ENCODE measurements around the gene DMXL1. TPM values are rescaled to one million over a fixed set of nuclear protein-coding genes. Genes with fewer than 3 reads are reported as not detected.

The DMXL1 gene
- total RNA-seq, 1 donor from 2014 or later, result 45.5 TPM

- no peaks in the 10 kb centered on the region for H3K27me3 ChIP-seq
- Mint-ChIP-seq H3K27me3 (ENCODE audit: insufficient read depth, low read depth) (no peaks in the 10 kb centered on the region), H3K36me3 (peaks cover 2% of the 10 kb centered on the region), H3K27ac (no peak overlapping the region), H3K4me3 (no peak overlapping the region), H3K4me1 (peaks cover 22% of the 10 kb centered on the region), H3K9me3 (no peaks in the 10 kb centered on the region)
- no peak overlapping the region for H2AFZ ChIP-seq (replicated peaks)
- H4K20me1 ChIP-seq (ENCODE audit: low read depth), result no peaks in the 10 kb centered on the region
- no peak overlapping the region for H3K27ac ChIP-seq
- no peak overlapping the region for H3K4me2 ChIP-seq
- H3K9me3 ChIP-seq (ENCODE audit: low read depth), result peaks cover 5% of the 10 kb centered on the region
- H3K4me1 ChIP-seq, result peaks cover 14% of the 10 kb centered on the region
- no peaks in the 10 kb centered on the region for H3K36me3 ChIP-seq
- no peak for TF ChIP-seq CTCF (IDR thresholded peaks at IDR 0.05)
- no peak for TF ChIP-seq EZH2 (IDR thresholded peaks at IDR 0.05)
- no peak for TF ChIP-seq EZH2phosphoT487 (IDR thresholded peaks at IDR 0.05)
- DNase-seq (ENCODE audit: low spot score), result no peak
- no peaks in the 10 kb centered on the region for H3F3A ChIP-seq (ENCODE audit: low read depth)
- no peaks in the 10 kb centered on the region for H3K79me2 ChIP-seq (ENCODE audit: low read depth)
- no peak overlapping the region for H3K4me3 ChIP-seq
- H3K9ac ChIP-seq, result no peak overlapping the region
Measured at GRCh38 chr5:119292701-119293515, 222.0 kb downstream of the DMXL1 start.

- no peaks in the 10 kb centered on the region for H3K79me2 ChIP-seq (ENCODE audit: low read depth)
- peaks cover 5% of the 10 kb centered on the region for H3K9me3 ChIP-seq (ENCODE audit: low read depth)
- Mint-ChIP-seq H3K9me3 (no peaks in the 10 kb centered on the region), H3K4me3 (no peak overlapping the region), H3K27ac (no peak overlapping the region), H3K36me3 (peaks cover 2% of the 10 kb centered on the region), H3K27me3 (ENCODE audit: insufficient read depth, low read depth) (no peaks in the 10 kb centered on the region), H3K4me1 (peaks cover 18% of the 10 kb centered on the region)
- H3K27me3 ChIP-seq, result no peaks in the 10 kb centered on the region
- H3K4me1 ChIP-seq, result peaks cover 10% of the 10 kb centered on the region
- TF ChIP-seq CTCF (IDR thresholded peaks at IDR 0.05), result no peak
- TF ChIP-seq EZH2 (IDR thresholded peaks at IDR 0.05), result no peak
- no peak for TF ChIP-seq EZH2phosphoT487 (IDR thresholded peaks at IDR 0.05)
- no peaks in the 10 kb centered on the region for H3K36me3 ChIP-seq
- no peak overlapping the region for H3K4me2 ChIP-seq
- H2AFZ ChIP-seq (replicated peaks), result no peak overlapping the region
- no peak overlapping the region for H3K9ac ChIP-seq
- H4K20me1 ChIP-seq (ENCODE audit: low read depth), result no peaks in the 10 kb centered on the region
- no peaks in the 10 kb centered on the region for H3F3A ChIP-seq (ENCODE audit: low read depth)
- DNase-seq (ENCODE audit: low spot score), result no peak
- H3K27ac ChIP-seq, result no peak overlapping the region
- no peak overlapping the region for H3K4me3 ChIP-seq
Measured at GRCh38 chr5:119293516-119293829, 222.6 kb downstream of the DMXL1 start.

Small RNA genes within 50 kb of the gene (microRNA-seq; reads per million reads assigned to microRNA genes)
- not detected for gene MIR5706

Small RNA genes within 50 kb of the gene (small RNA-seq; reads per million reads assigned to genes)
- gene LAMTOR3P2, result not detected
- gene MIR5706, result not detected
- not detected for gene RNU6-701P

Other genes with a start within 250 kb of the DMXL1 start
- 7.2 and 10.4 TPM in 2 replicates for gene DTWD2, start 82.5 kb upstream of the DMXL1 start, total RNA-seq (ENCODE audit: low replicate concordance)